Activated CD4-positive, alpha-beta T cell treated with anti-CD3 and anti-CD28 coated beads, Interleukin-2, amount 10 ng/mL, durations not matched to agents 7 days and 5 days (primary cell): ENCODE results near the gene MAGI2. TPM values are rescaled to one million over a fixed set of nuclear protein-coding genes. Genes with fewer than 3 reads are reported as not detected.

Source experiments
- CTCF ChIA-PET: fragments of 350-600 bp; sonication (Branson Sonifier 250); formaldehyde crosslinking; loops from one replicate; lab custom pipeline; 2021; ENCODE audit warnings: antibody characterized with exemption; lab: Charles Lee
- POLR2A ChIA-PET: fragments of 350-600 bp; sonication (Branson Sonifier 250); formaldehyde crosslinking; loops from one replicate; lab custom pipeline; 2021; ENCODE audit warnings: antibody characterized with exemption; lab: Charles Lee
- DNase-seq: peaks from one replicate; pipeline ENCODE4 v3.0.0-alpha.2; 2020
- H3K27ac Mint-ChIP-seq: one replicate; pipeline ENCODE4 v1.8.0; 2021; ENCODE audit warnings: mild to moderate bottlenecking, moderate library complexity, mixed read lengths
- H3K27me3 Mint-ChIP-seq: one replicate; pipeline ENCODE4 v1.8.0; 2021; ENCODE audit warnings: mixed read lengths
- H3K36me3 Mint-ChIP-seq: one replicate; pipeline ENCODE4 v1.8.0; 2021; ENCODE audit warnings: low read depth, mixed read lengths
- H3K4me1 Mint-ChIP-seq: one replicate; pipeline ENCODE4 v1.8.0; 2021; ENCODE audit warnings: mixed read lengths
- H3K4me3 Mint-ChIP-seq: one replicate; pipeline ENCODE4 v1.8.0; 2021; ENCODE audit warnings: mild to moderate bottlenecking, moderate library complexity, mixed read lengths
- H3K9me3 Mint-ChIP-seq: one replicate; pipeline ENCODE4 v1.8.0; 2021; ENCODE audit warnings: mixed read lengths
- total RNA-seq, 2 experiments: library from RNA; stranded (reverse); gene quantifications; one replicate each; pipeline ENCODE4 v1.2.3, GENCODE V29; 2021

The MAGI2 gene
- total RNA-seq, 2 experiments from 2014 or later, result 0.05 to 0.10 TPM

GRCh38 chr7:78225534-78225933 lies 1227.9 kb downstream of the MAGI2 start:
- H3K4me1 Mint-ChIP-seq, result no peaks in the 10 kb centered on the region
- no peaks in the 10 kb centered on the region for H3K27me3 Mint-ChIP-seq
- H3K4me3 Mint-ChIP-seq, result no peak overlapping the region
- H3K36me3 Mint-ChIP-seq, result no peaks in the 10 kb centered on the region
- no peaks in the 10 kb centered on the region for H3K9me3 Mint-ChIP-seq
- CTCF ChIA-PET, result no interaction called here
- no peak overlapping the region for H3K27ac Mint-ChIP-seq
- POLR2A ChIA-PET, result no interaction called here
- DNase-seq, result no peak

GRCh38 chr7:78224923-78225322 lies 1228.5 kb downstream of the MAGI2 start:
- DNase-seq, result no peak
- H3K4me3 Mint-ChIP-seq, result no peak overlapping the region
- CTCF ChIA-PET, result no interaction called here
- no peaks in the 10 kb centered on the region for H3K36me3 Mint-ChIP-seq
- H3K27ac Mint-ChIP-seq, result no peak overlapping the region
- POLR2A ChIA-PET, result no interaction called here
- H3K4me1 Mint-ChIP-seq, result no peaks in the 10 kb centered on the region
- no peaks in the 10 kb centered on the region for H3K9me3 Mint-ChIP-seq
- no peaks in the 10 kb centered on the region for H3K27me3 Mint-ChIP-seq

GRCh38 chr7:78223598-78223997 lies 1229.9 kb downstream of the MAGI2 start:
- Mint-ChIP-seq H3K4me3 (no peak overlapping the region), H3K9me3 (no peaks in the 10 kb centered on the region), H3K36me3 (no peaks in the 10 kb centered on the region), H3K27ac (no peak overlapping the region), H3K4me1 (no peaks in the 10 kb centered on the region), H3K27me3 (no peaks in the 10 kb centered on the region)
- DNase-seq, result no peak
- POLR2A ChIA-PET, result no interaction called here
- CTCF ChIA-PET, result no interaction called here

- Mint-ChIP-seq H3K27ac (no peak overlapping the region), H3K36me3 (no peaks in the 10 kb centered on the region), H3K4me3 (no peak overlapping the region), H3K27me3 (no peaks in the 10 kb centered on the region), H3K9me3 (no peaks in the 10 kb centered on the region), H3K4me1 (no peaks in the 10 kb centered on the region)
- no peak for DNase-seq
- POLR2A ChIA-PET, result no interaction called here
- CTCF ChIA-PET, result no interaction called here
These were observed 1231.3 kb downstream of the MAGI2 start for GRCh38 chr7:78222001-78222751.

- Mint-ChIP-seq H3K4me1 (no peaks in the 10 kb centered on the region), H3K27me3 (no peaks in the 10 kb centered on the region), H3K27ac (no peak overlapping the region), H3K36me3 (no peaks in the 10 kb centered on the region), H3K9me3 (no peaks in the 10 kb centered on the region), H3K4me3 (no peak overlapping the region)
- DNase-seq, result no peak
- ChIA-PET CTCF (no interaction called here), POLR2A (no interaction called here)
These were observed 1232.7 kb downstream of the MAGI2 start for GRCh38 chr7:78220754-78221153.

GRCh38 chr7:78218876-78219275 lies 1234.6 kb downstream of the MAGI2 start:
- no peak for DNase-seq
- no peaks in the 10 kb centered on the region for H3K9me3 Mint-ChIP-seq
- ChIA-PET CTCF (no interaction called here), POLR2A (no interaction called here)
- H3K27me3 Mint-ChIP-seq, result no peaks in the 10 kb centered on the region
- H3K4me3 Mint-ChIP-seq, result no peak overlapping the region
- H3K27ac Mint-ChIP-seq, result no peak overlapping the region
- H3K4me1 Mint-ChIP-seq, result no peaks in the 10 kb centered on the region
- H3K36me3 Mint-ChIP-seq, result no peaks in the 10 kb centered on the region

GRCh38 chr7:78218051-78218450 lies 1235.4 kb downstream of the MAGI2 start:
- POLR2A ChIA-PET, result no interaction called here
- H3K27ac Mint-ChIP-seq, result no peak overlapping the region
- no peaks in the 10 kb centered on the region for H3K4me1 Mint-ChIP-seq
- H3K4me3 Mint-ChIP-seq, result no peak overlapping the region
- H3K9me3 Mint-ChIP-seq, result no peaks in the 10 kb centered on the region
- CTCF ChIA-PET, result no interaction called here
- H3K36me3 Mint-ChIP-seq, result no peaks in the 10 kb centered on the region
- H3K27me3 Mint-ChIP-seq, result no peaks in the 10 kb centered on the region
- no peak for DNase-seq

GRCh38 chr7:78215199-78215598 lies 1238.3 kb downstream of the MAGI2 start:
- no peak overlapping the region for H3K4me3 Mint-ChIP-seq
- ChIA-PET CTCF (no interaction called here), POLR2A (no interaction called here)
- H3K9me3 Mint-ChIP-seq, result no peaks in the 10 kb centered on the region
- no peak overlapping the region for H3K27ac Mint-ChIP-seq
- no peak for DNase-seq
- no peaks in the 10 kb centered on the region for H3K4me1 Mint-ChIP-seq
- no peaks in the 10 kb centered on the region for H3K36me3 Mint-ChIP-seq
- H3K27me3 Mint-ChIP-seq, result no peaks in the 10 kb centered on the region

- POLR2A ChIA-PET, result no interaction called here
- H3K4me1 Mint-ChIP-seq, result no peaks in the 10 kb centered on the region
- H3K27ac Mint-ChIP-seq, result no peak overlapping the region
- no peaks in the 10 kb centered on the region for H3K27me3 Mint-ChIP-seq
- H3K4me3 Mint-ChIP-seq, result no peak overlapping the region
- CTCF ChIA-PET, result no interaction called here
- no peaks in the 10 kb centered on the region for H3K9me3 Mint-ChIP-seq
- no peak for DNase-seq
- no peaks in the 10 kb centered on the region for H3K36me3 Mint-ChIP-seq
These were observed 1240.1 kb downstream of the MAGI2 start for GRCh38 chr7:78213402-78213801.

GRCh38 chr7:78212476-78213060 lies 1240.9 kb downstream of the MAGI2 start:
- POLR2A ChIA-PET, result no interaction called here

GRCh38 chr7:78207269-78207668 lies 1246.2 kb downstream of the MAGI2 start:
- no peaks in the 10 kb centered on the region for H3K27me3 Mint-ChIP-seq
- POLR2A ChIA-PET, result no interaction called here
- H3K36me3 Mint-ChIP-seq, result no peaks in the 10 kb centered on the region
- no peak for DNase-seq
- CTCF ChIA-PET, result no interaction called here
- no peaks in the 10 kb centered on the region for H3K4me1 Mint-ChIP-seq
- no peak overlapping the region for H3K4me3 Mint-ChIP-seq
- no peak overlapping the region for H3K27ac Mint-ChIP-seq
- H3K9me3 Mint-ChIP-seq, result no peaks in the 10 kb centered on the region

More at GRCh38 chr7:78212476-78213060, 1240.9 kb downstream of the MAGI2 start:
- no peak overlapping the region for H3K27ac Mint-ChIP-seq
- H3K27me3 Mint-ChIP-seq, result no peaks in the 10 kb centered on the region
- H3K36me3 Mint-ChIP-seq, result no peaks in the 10 kb centered on the region
- DNase-seq, result no peak
- CTCF ChIA-PET, result interaction anchor here (0.6 kb wide), 1 partner anchor 161 kb away, joined by 3 read pairs; no protein-coding TSS in a partner anchor
- no peak overlapping the region for H3K4me3 Mint-ChIP-seq
- no peaks in the 10 kb centered on the region for H3K4me1 Mint-ChIP-seq
- no peaks in the 10 kb centered on the region for H3K9me3 Mint-ChIP-seq

- no peak overlapping the region for H3K27ac Mint-ChIP-seq
- H3K4me1 Mint-ChIP-seq, result no peaks in the 10 kb centered on the region
- CTCF ChIA-PET, result no interaction called here
- H3K4me3 Mint-ChIP-seq, result no peak overlapping the region
- H3K27me3 Mint-ChIP-seq, result no peaks in the 10 kb centered on the region
- POLR2A ChIA-PET, result no interaction called here
- no peak for DNase-seq
- H3K36me3 Mint-ChIP-seq, result no peaks in the 10 kb centered on the region
- H3K9me3 Mint-ChIP-seq, result no peaks in the 10 kb centered on the region
These were observed 1246.7 kb downstream of the MAGI2 start for GRCh38 chr7:78206769-78207168.

- ChIA-PET CTCF (no interaction called here), POLR2A (no interaction called here)
- no peak overlapping the region for H3K27ac Mint-ChIP-seq
- H3K9me3 Mint-ChIP-seq, result no peaks in the 10 kb centered on the region
- DNase-seq, result no peak
- H3K27me3 Mint-ChIP-seq, result no peaks in the 10 kb centered on the region
- no peaks in the 10 kb centered on the region for H3K36me3 Mint-ChIP-seq
- H3K4me1 Mint-ChIP-seq, result no peaks in the 10 kb centered on the region
- no peak overlapping the region for H3K4me3 Mint-ChIP-seq
These were observed 1250.3 kb downstream of the MAGI2 start for GRCh38 chr7:78203042-78203720.
